GM12878 (cell line): ENCODE measurements around the gene MTSS2. TPM values are rescaled to one million over a fixed set of nuclear protein-coding genes. Genes with fewer than 3 reads are reported as not detected.

Experiments
- ATAC-seq: fragments of 200-7000 bp; cut with Tn5 transposase; 3 replicates; pipeline ENCODE4 v1.9.1; 2020; ENCODE audit warnings: mild to moderate bottlenecking, moderate library complexity
- BruUV-seq: library from RNA; stranded (reverse); fragments of 400-500 nt; replicated peaks from 2 replicates; lab custom pipeline; 2021; lab: Mats Ljungman, UMichigan
- CTCF ChIA-PET: fragments of 300-600 bp; sonication (Branson Sonifier 250); formaldehyde crosslinking; extraction: SDS; loops from one replicate; lab custom pipeline; 2021; ENCODE audit warnings: inconsistent platforms; lab: Yijun Ruan, JAX
- POLR2A ChIA-PET: fragments of 350-600 bp; formaldehyde crosslinking; extraction: SDS; loops from one replicate; lab custom pipeline; 2021; ENCODE audit warnings: inconsistent platforms; lab: Charles Lee
- RAD21 ChIA-PET: fragments of 300-600 bp; sonication (Branson Sonifier 250); formaldehyde crosslinking; loops from one replicate; lab custom pipeline; 2023; ENCODE audit warnings: antibody characterized with exemption; ENCODE audit not compliant: unreplicated experiment; lab: Charles Lee
- SMC1A ChIA-PET: fragments of 300-600 bp; sonication (Branson Sonifier 250); formaldehyde crosslinking; loops from one replicate; lab custom pipeline; 2023; ENCODE audit not compliant: unreplicated experiment, uncharacterized antibody; lab: Charles Lee
- DNase-seq: peaks from one replicate; pipeline ENCODE4 v3.0.0-alpha.2; 2011; ENCODE audit warnings: low read depth, low spot score
- FAIRE-seq: peaks from 3 replicates; lab custom pipeline; 2011; peaks lifted over from hg19 to GRCh38; lab: Jason Lieb, UNC
- H2AFZ ChIP-seq: 2 replicates; pipeline ENCODE4 v1.6.0; 2011; ENCODE audit warnings: low read depth, low read length, control low read depth; ENCODE audit not compliant: control insufficient read depth
- H3K27ac ChIP-seq: 2 replicates; pipeline ENCODE4 v1.5.1; 2011; ENCODE audit warnings: control low read depth; ENCODE audit not compliant: control insufficient read depth, insufficient read depth
- H3K27me3 ChIP-seq, 2 experiments: replicated peaks in 1 of 2; 2 replicates each; pipeline versions ENCODE4 v1.6.0 to v1.6.1; 2011; ENCODE audit warnings: low read length in 1 of 2; ENCODE audit not compliant: control insufficient read depth in 2 of 2, insufficient read depth in 2 of 2
- H3K36me3 ChIP-seq, 2 experiments: 2 replicates each; pipeline ENCODE4 v1.5.1; 2011; ENCODE audit warnings: low read length in 1 of 2; ENCODE audit not compliant: control insufficient read depth in 2 of 2, insufficient read depth in 2 of 2
- H3K4me1 ChIP-seq: 2 replicates; pipeline ENCODE4 v1.6.1; 2011; ENCODE audit warnings: mild to moderate bottlenecking, low read length, moderate library complexity, mixed read lengths; ENCODE audit not compliant: control insufficient read depth, insufficient read depth
- H3K4me2 ChIP-seq: 2 replicates; pipeline ENCODE4 v1.6.0; 2011; ENCODE audit warnings: control low read depth; ENCODE audit not compliant: control insufficient read depth, insufficient read depth
- H3K4me3 ChIP-seq: fragments of 200-600 bp; sonication (generic); 2 replicates; pipeline ENCODE4 v1.5.1; 2016
- H3K79me2 ChIP-seq: 2 replicates; pipeline ENCODE4 v1.6.0; 2011; ENCODE audit warnings: low read length; ENCODE audit not compliant: control insufficient read depth, insufficient read depth
- H3K9ac ChIP-seq: 2 replicates; pipeline ENCODE4 v1.8.0; 2011; ENCODE audit warnings: low read length, control low read depth, mixed read lengths; ENCODE audit not compliant: control insufficient read depth, insufficient read depth
- H3K9me3 ChIP-seq: replicated peaks from 3 replicates; pipeline ENCODE4 v1.5.1; 2011; ENCODE audit warnings: mild to moderate bottlenecking, low read length; ENCODE audit not compliant: control insufficient read depth, insufficient read depth
- H4K20me1 ChIP-seq: 2 replicates; pipeline ENCODE4 v1.6.0; 2011; ENCODE audit not compliant: control insufficient read depth, insufficient read depth
- BCLAF1 ChIP-seq: fragments of 450-650 bp; IDR thresholded peaks from 2 replicates; pipeline ENCODE4 v1.6.1; 2017; ENCODE audit warnings: antibody characterized with exemption, mild to moderate bottlenecking, moderate library complexity
- EED ChIP-seq: sonication (generic); IDR thresholded peaks from 2 replicates; pipeline ENCODE4 v1.6.1; 2016; ENCODE audit warnings: antibody characterized with exemption, low read depth
- HCFC1 ChIP-seq: fragments of 150-350 bp; IDR thresholded peaks from 2 replicates; pipeline ENCODE4 v1.6.1; 2014; ENCODE audit warnings: low read length
- HSF1 ChIP-seq: fragments of 150-350 bp; IDR thresholded peaks from 2 replicates; pipeline ENCODE4 v1.6.1; 2014; ENCODE audit warnings: mild to moderate bottlenecking, low read depth, low read length
- IRF5 ChIP-seq: fragments of 450-650 bp; IDR thresholded peaks from 2 replicates; pipeline ENCODE4 v1.6.1; 2017; ENCODE audit warnings: borderline replicate concordance
- NR2F1 ChIP-seq: fragments of 450-650 bp; conservative IDR thresholded peaks from 2 replicates; pipeline ENCODE4 v1.6.1; 2017; ENCODE audit warnings: mild to moderate bottlenecking
- PAX5 ChIP-seq: IDR thresholded peaks from 2 replicates; pipeline ENCODE4 v1.6.1; 2011; ENCODE audit warnings: low read depth, low read length, borderline replicate concordance
- POLR2AphosphoS2 ChIP-seq: IDR thresholded peaks from 2 replicates; pipeline ENCODE4 v1.6.1; 2011; ENCODE audit warnings: low read depth, mild to moderate bottlenecking, low read length, improper control_type of control experiment, moderate library complexity
- RAD21 ChIP-seq: IDR thresholded peaks from 2 replicates; pipeline ENCODE4 v1.6.1; 2011; ENCODE audit warnings: mild to moderate bottlenecking, low read depth, low read length, moderate library complexity; ENCODE audit not compliant: insufficient read depth
- SMAD5 ChIP-seq: IDR thresholded peaks from 2 replicates; pipeline ENCODE4 v1.6.1; 2016; ENCODE audit warnings: antibody characterized with exemption, low read depth
- SMARCA5 ChIP-seq: fragments of 450-650 bp; IDR thresholded peaks from 2 replicates; pipeline ENCODE4 v1.6.1; 2017; ENCODE audit warnings: mild to moderate bottlenecking
- ZNF207 ChIP-seq: fragments of 450-650 bp; IDR thresholded peaks from 2 replicates; pipeline ENCODE4 v1.6.1; 2014; ENCODE audit warnings: antibody characterized with exemption, mild to moderate bottlenecking, borderline replicate concordance
- WGBS: methylation state at CpG from one replicate; pipeline ENCODE4 v1.1.6; 2016; ENCODE audit warnings: low lambda C conversion rate; ENCODE audit not compliant: insufficient replicate concordance, insufficient coverage; ENCODE audit errors: missing lambda C conversion rate; 5-methylcytosine and 5-hydroxymethylcytosine counted together
- in situ Hi-C: fragments of 300-500 bp; cut with MboI; formaldehyde crosslinking; loops from 9 replicates; pipeline ENCODE4 v1.14.3; 2018; ENCODE audit warnings: mixed read lengths
- intact Hi-C: fragments of 100-400 bp; cut with micrococcal nuclease; formaldehyde crosslinking; loops from one replicate; pipeline ENCODE4 v1.14.2; 2022; ENCODE audit not compliant: unreplicated experiment
- polyA plus RNA-seq, 11 experiments: library from polyadenylated mRNA; depleted of rRNA in 4 of 11; unstranded in 6 of 11; stranded (reverse) in 5 of 11; fragments of >200 nt; fragmentation: Nextera tagmentation in 4 of 11; fragmentation: Illumina TruSeq in 1 of 11; extraction: Ambion mirVana in 4 of 11; extraction: Trizol in 1 of 11; gene quantifications; 1 replicate in 1 of 11; 2 replicates in 10 of 11; pipeline versions ENCODE4 v1.2.1 to v1.2.3, GENCODE V29; 2011 to 2016; ENCODE audit warnings: inconsistent platforms in 2 of 11, missing spikeins in 2 of 11, low read depth in 1 of 11
- total RNA-seq, 4 experiments: library from RNA; depleted of rRNA in 3 of 4; stranded (reverse); fragments of >200 nt in 3 of 4; fragmentation: Illumina TruSeq in 1 of 4; extraction: Trizol in 1 of 4; gene quantifications; 2 replicates each; pipeline versions ENCODE4 v1.2.1 to v1.2.3, GENCODE V29; 2013 to 2021

MTSS2 gene
- total and polyA plus RNA-seq, 10 of the 15 experiments (the other 5 are each of a cell fraction or from before 2014, with no cell fraction given), result under 0.01 to 0.51 (median 0.14) TPM; not detected in 4

- H3K4me3 ChIP-seq, result no peak overlapping the region
- no peak for FAIRE-seq
- in situ Hi-C loops, result no loop called here
- SMC1A ChIA-PET, result no interaction called here
- TF ChIP-seq NR2F1, result no peak
- no peak for TF ChIP-seq ZNF207
- TF ChIP-seq RAD21, result no peak
- TF ChIP-seq IRF5, result no peak
- no peak for TF ChIP-seq HCFC1
- TF ChIP-seq POLR2AphosphoS2, result no peak
- no peak for TF ChIP-seq BCLAF1
- TF ChIP-seq SMAD5, result no peak
- no peak for TF ChIP-seq PAX5
- TF ChIP-seq HSF1, result no peak
- no peak for TF ChIP-seq SMARCA5
- TF ChIP-seq EED, result no peak
- WGBS, result 86% methylated on average over 17 of the region's 18 CpGs
- H3K27me3 ChIP-seq, result no peaks in the 10 kb centered on the region
- H3K27ac ChIP-seq, result no peak overlapping the region
- H3K4me1 ChIP-seq, result no peaks in the 10 kb centered on the region
- H3K9me3 ChIP-seq, result no peaks in the 10 kb centered on the region
- H3K79me2 ChIP-seq, result no peaks in the 10 kb centered on the region
- intact Hi-C loops, result no loop called here
- CTCF ChIA-PET, result interaction anchor here (2.5 kb wide), 1 partner anchor 50 kb away, joined by 7 read pairs; no protein-coding TSS in a partner anchor
- no TSS peak for BruUV-seq
- no peaks in the 10 kb centered on the region for H4K20me1 ChIP-seq
- DNase-seq, result no peak
- H2AFZ ChIP-seq, result no peak overlapping the region
- ATAC-seq, result no peak
- no peak overlapping the region for H3K9ac ChIP-seq
- H3K36me3 ChIP-seq, result no peaks in the 10 kb centered on the region; a peak in 2 of 4 replicates
- no peak overlapping the region for H3K4me2 ChIP-seq
- POLR2A ChIA-PET, result no interaction called here
- RAD21 ChIA-PET, result no interaction called here
These were observed 35.5 kb upstream of the MTSS2 start for GRCh38 chr16:70721202-70721963.
